GM21723 (cell line): ENCODE measurements around the gene SERTAD2.

Experiments
- ATAC-seq: cut with Tn5 transposase; IDR thresholded peaks from one replicate; pipeline ENCODE4 v1.9.1; 2021; ENCODE audit warnings: mild to moderate bottlenecking, moderate library complexity; ENCODE audit not compliant: unreplicated experiment

SERTAD2 gene

DNA sequence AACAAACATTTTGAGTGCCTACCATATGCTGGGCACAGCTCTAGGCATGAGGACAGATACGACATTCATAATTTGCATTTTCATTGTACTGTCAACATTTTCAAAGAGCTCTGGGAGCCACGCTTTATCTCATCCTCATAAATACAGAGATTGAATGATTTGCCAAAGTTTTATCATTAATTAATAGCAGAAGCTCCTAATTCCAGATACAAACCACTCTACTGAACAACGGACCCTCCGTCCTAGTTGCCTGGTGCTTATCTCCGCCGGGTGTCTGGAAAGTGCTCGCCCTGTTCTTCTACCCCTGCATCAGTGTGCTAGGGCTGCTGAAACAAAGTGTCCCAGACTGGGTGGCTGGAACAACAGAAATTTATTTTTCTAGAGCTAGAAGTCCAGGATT lies 23.8 kb downstream of the SERTAD2 start:
- no peak for ATAC-seq

- ATAC-seq, result no peak
Measured at GRCh38 chr2:64629329-64629781, 24.4 kb downstream of the SERTAD2 start.

DNA sequence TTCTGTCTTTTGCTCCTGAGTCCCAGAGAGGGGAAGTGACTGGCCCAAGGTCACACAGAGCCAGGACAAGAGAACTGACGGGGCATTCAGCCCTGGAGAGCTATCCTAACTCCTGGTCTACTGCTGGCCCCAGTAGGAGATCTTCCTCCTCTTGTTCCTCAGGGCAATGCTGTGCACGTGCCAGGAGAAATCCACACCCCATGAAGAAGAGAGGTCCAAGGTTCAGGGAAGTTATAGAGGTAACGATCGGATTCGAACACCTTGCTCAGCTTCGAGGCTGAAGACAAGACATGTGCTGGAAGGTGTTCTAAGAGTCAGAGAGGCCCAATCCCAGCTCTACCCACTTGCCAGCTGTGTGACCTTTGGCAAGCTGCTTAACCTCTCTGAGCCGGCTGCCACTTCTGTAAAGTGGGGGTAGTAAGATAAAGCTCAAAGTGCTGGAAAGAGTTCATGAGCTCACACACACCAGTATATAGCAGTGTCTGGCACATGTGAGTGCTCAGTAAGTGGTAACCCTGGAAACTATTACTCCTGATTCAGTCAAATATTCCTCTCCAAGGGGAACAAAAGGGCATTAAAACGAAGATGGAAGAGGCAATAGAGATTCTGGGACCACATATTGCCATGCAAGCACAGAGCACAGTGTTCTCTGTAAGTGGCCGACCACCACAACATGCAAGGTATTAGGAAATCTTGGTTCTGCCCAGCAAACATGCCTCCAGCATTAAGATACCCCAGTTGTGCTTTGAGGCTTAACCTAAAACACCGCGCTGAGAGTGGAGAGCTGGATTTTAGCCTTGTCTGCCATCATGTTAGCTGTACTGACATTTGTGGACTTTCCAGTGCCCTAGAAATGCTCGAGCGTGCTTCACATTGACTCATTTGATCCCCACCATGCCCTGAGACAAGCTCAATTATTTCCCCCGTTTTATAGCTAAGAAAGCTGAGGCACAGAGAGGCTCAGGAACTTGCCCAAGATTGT lies 25.6 kb downstream of the SERTAD2 start:
- ATAC-seq, result no peak

DNA sequence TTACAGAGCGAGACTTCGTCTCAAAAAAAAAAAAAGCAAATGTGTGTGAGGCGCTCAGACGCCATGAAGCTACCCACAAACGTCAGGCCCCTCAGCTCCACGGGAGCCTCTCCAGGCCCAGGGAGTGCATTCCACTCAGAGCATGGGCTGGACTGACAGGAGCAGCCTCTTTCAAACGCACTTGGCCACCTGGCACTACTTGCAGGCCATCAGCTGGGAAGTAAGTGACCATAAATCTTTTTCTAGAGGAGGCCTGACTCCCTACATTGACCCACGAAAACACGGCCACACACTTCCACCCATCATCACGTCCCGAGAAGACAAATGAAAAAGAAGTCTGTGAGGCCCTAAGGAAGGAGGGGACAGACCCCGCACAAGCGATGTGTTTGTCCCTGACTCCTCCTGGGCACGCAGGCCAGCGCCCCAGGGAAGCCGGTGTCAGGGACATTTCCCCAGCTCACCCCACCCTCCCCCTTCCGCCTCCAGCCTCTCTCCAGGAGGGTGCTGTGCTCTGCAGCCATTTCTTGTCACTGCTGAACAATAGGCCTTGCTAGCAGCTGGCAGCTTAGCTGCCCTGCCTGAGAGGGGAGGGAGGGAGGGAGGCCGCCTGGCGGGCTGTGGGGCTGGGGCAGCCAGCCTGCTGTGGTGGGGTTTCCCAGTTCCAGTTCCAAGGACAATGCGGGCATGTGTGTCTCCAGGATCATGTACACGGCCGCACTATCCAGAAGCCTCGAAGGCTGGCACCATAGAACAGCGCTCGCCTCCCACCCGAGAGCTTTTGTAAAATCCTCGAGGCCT lies 26.6 kb downstream of the SERTAD2 start:
- no peak for ATAC-seq

DNA sequence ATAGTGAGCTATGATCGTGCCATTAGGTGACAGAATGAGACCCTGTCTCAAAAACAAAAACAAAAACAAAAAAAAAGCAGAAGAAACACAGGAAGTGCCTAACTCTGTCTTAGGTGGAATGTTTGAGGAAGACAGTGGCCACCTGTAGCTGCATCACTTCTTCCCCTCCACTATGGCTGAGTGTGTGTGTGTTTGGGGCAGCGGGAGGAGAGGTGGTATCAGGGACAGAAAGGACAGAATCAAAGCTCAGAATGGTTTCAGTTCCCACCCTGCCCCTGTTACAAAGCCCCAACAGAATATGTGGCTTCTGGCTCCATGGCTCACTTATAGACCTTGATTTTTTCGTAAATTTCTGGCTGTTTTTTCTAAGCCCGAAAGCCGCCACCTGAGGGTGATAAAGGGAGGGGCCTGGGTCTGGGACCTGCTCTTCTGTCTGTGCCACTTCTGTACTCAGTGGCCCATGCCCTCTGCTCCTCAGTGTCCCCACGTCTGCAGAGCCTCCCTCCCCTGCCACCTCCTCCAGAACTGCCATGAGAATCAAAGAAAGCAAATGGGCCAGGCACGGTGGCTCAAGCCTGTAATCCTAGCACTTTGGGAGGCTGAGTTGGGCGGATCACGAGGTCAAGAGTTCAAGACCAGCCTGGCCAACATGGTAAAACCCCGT lies 27.4 kb downstream of the SERTAD2 start:
- no peak for ATAC-seq

DNA sequence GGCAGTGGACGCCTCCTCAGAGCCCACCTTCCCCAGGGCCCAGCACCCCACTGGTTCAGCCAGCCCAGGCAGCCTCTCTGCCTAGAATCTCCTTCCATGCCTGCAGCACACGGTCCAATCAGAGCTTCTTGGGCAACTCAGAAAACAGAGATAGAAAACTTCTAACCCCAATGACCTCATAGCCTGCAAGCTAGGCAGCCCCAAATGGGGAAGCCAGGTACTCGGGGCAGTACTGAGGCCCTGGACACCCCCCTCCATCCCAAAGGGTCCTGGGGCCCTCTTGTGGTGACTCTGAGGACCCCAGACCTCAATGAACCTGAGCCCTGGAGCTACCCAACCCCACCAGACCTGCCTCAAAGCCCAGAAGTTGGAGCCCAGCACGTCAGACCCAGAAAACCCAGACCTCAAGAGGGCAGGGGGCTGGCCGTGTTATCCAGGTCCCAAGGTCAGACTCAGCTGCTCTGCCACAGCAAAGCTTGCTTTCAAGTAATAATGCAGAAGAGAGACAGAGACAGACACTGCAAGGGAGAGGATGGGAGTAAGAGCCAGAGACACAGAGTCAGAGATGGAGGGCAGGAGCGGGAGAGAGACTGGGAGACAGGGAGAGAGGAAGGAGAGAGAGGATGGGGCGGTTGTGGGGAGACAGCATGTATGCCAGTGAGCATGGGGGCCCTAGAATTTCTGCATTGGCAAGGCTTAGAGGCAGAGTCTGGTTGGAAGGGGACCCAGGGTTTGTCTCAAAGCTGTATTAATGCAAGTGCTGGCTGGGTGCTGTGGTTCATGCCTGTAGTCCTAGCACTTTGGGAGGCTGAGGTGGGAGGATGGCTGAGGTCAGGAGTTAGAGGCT lies 28.2 kb downstream of the SERTAD2 start:
- ATAC-seq, result no peak

DNA sequence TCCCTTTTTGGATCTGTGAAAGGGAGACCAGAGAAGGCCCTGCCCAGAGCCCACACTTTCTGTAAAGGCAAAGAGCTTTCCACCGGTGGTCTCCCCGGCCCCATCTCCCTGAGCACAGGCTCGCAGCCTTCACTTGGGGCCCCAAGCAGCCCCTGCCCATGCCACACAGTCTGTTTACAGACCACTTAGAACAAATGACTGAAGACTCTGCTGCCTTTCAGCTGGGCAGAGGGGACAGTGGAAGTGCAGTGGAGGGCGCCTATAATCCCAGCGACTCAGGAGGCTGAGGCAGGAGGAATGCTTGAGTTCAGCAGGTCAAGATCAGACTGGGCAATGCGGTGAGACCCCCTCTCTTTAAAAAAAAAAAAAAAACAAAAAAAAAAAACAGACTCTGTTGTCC lies 28.9 kb downstream of the SERTAD2 start:
- no peak for ATAC-seq

DNA sequence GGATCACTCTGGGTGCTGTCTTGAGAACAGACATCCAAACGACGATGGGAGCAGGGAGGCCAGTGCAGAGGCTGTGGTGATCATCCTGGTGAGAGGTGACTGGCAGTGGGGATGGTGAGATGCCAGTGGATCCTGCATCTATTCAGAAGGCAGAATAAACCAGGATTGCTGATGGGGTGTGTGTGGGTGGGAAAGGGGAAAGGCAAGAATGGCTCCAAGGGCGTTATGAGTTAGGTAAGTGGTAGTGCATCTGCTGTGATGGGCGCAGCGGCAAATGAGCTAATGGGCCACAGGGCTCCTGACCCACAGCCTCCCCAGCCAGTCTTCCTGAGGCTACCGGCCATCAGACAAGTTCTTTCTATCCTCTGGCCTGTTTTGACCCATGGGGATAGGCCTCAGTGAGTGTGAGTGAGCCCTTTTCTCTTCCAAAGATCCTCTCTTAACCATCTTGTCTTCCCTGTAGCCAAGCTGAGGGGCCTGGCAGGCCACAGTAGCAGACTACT lies 29.6 kb downstream of the SERTAD2 start:
- ATAC-seq, result no peak

DNA sequence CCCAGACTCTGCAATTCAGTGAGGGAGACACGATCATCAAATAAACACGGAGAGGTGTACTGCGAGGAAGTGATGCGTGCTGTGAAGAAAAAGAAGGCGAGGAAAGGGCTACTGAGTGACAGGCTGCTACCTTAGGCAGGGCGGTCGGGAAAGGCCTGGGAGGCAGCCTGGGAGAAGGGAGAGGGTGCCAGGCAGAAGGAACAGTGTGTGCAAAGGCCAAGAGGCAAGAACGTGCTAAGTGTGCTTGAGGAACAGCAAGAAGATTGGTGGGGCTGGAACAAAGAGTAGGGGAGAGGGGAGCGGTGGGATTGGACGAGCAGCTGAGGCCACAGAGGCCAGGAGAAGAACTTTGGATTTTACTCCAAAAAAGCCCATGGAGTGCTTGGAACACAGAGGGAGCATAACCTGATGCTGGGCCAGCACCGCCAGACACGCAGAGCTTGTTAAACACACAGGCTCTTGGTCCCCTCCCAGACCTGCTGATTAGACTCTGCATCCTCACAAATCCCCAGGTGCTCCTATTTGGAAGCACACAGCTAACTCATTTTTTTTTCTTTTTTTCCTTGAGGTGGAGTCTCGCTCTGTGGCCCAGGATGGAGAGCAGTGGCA lies 30.4 kb downstream of the SERTAD2 start:
- ATAC-seq, result no peak

GRCh38 chr2:64622443-64623241 lies 31.1 kb downstream of the SERTAD2 start:
- no peak for ATAC-seq

GRCh38 chr2:64620661-64621060 lies 33.1 kb downstream of the SERTAD2 start:
- no peak for ATAC-seq

DNA sequence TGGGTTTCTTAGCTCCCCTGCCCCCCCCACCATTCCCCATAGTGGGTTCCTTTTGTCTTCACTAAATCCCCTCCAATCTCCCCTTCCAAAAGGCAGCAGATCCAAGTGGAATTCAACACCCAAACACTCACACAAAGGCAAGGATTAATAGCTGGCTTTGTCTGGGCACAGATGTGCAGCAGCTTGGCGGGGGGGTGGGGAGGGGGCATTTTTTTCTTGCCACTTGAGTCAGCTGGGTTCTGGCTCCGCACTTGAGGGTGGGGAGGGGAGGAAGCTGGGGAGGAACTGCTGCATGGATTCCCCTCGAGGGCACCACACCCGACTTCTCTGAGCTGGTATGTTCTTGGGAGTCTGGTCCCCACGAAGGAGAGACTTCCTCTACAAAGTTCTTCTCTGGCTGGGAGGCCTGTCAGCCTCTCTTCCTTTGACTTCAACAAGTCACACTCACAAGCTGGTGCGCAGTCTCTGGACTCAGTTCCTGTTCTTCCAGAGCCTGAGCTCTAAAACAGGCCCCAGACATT lies 36.0 kb downstream of the SERTAD2 start:
- ATAC-seq, result no peak

- ATAC-seq, result no peak
Measured at GRCh38 chr2:64615844-64616536, 37.7 kb downstream of the SERTAD2 start.

DNA sequence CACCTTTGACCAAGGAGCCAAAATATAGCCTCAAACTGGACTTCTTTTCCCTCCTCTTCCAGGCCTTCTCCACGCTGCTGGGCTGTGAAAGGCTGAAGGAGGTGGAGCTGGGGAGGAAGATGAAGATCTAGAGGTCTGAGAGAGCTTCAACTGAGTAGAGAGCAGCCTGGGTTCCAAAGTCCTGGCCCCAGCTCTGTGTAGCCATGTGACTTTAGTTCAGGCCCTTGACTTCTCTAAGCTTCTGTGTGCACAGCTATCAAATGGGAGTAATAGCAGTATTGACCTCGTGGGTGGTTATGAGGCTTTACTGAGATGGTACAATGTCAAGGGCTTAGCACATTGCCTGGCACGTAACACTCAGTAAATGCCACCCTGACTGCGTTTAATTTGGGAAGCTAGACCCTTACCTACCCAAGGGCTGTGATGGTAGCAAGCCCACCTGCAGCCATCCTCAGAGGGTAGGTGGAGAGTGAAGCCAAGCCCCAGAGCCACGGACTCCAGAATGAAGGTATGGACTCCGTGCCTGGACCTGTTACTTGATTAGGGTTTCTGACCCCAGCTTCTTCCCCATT lies 38.4 kb downstream of the SERTAD2 start:
- no peak for ATAC-seq

DNA sequence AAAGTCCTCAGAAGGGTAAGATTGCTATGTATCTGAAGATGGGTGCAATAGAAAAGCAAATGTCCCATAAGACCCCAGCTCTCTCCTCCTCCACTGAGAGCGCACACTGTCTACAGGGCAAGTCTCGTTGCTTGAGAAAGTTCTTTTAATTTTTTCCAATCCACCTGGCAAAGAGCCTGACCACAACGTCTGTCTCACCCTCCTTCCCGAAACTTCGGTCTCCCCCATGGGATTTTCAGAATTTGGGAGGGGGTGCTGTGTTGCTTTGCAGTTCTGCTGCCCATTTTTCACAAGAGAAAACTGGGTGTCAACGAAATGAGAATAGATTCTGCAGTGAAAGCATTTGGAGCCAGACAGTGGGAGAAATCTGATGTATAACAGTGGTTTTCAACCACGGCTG lies 40.4 kb downstream of the SERTAD2 start:
- ATAC-seq, result no peak

DNA sequence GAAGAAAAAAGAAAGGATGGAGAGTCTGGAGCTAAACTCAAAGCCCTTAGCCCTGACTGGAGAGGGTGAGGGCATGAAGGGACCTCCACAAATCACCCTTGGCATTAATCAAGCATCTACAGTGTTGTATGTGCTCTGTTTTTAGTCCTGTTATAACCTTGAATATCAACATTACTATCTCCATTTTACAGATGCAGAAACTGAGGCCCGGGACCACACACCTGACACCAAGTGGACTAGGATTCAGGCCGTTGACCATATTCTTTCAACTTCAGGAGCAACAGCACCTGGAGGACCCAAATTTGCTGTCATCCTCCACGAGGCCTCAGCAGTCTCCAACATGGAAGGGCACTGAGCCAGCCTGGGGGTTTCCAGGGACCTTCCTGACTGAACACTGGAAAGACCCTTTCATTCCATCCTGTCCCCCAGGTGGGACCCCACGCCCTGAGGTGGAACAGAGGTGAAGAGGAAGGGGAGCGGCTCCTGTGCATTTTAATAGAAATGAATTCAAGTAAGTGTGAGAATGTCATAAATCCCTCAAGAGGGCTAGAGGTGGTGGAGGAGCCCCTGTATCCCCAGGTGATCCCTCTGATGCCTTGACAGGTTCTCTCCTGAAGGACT lies 41.0 kb downstream of the SERTAD2 start:
- no peak for ATAC-seq

- no peak for ATAC-seq
Measured at GRCh38 chr2:64610316-64610855, 43.3 kb downstream of the SERTAD2 start.
